Mesothelial cell of epicardium (in vitro differentiated cells): ENCODE data around the gene THRB. TPM values are rescaled to one million over a fixed set of nuclear protein-coding genes. Genes with fewer than 3 reads are reported as not detected.

Source experiments
- DNase-seq, 2 experiments: peaks; one replicate each; pipeline ENCODE4 v3.0.0; 2021; ENCODE audit warnings: low spot score in 2 of 2; ENCODE audit not compliant: unreplicated experiment in 2 of 2
- H3K27ac Mint-ChIP-seq: 2 replicates; pipeline ENCODE4 v1.8.0; 2021; ENCODE audit warnings: mixed read lengths
- H3K27me3 Mint-ChIP-seq: 2 replicates; pipeline ENCODE4 v1.8.0; 2021; ENCODE audit warnings: low read depth, mixed read lengths
- H3K36me3 Mint-ChIP-seq: 2 replicates; pipeline ENCODE4 v1.8.0; 2021; ENCODE audit warnings: mixed read lengths
- H3K4me1 Mint-ChIP-seq: 2 replicates; pipeline ENCODE4 v1.8.0; 2021; ENCODE audit warnings: mixed read lengths
- H3K4me3 Mint-ChIP-seq: 2 replicates; pipeline ENCODE4 v1.8.0; 2021; ENCODE audit warnings: mild to moderate bottlenecking, moderate library complexity, mixed read lengths
- H3K9me3 Mint-ChIP-seq: 2 replicates; pipeline ENCODE4 v1.8.0; 2021; ENCODE audit warnings: mixed read lengths
- total RNA-seq: library from RNA; stranded (reverse); gene quantifications from 3 replicates; pipeline ENCODE4 v1.2.1, GENCODE V29; 2021
- TF ChIP-seq, protein P1 (sequence below): fragments of 200-600 bp; sonication (generic); IDR thresholded peaks from one replicate; pipeline ENCODE4 v1.5.0; 2021; ENCODE audit warnings: antibody characterized with exemption; ENCODE audit not compliant: unreplicated experiment

Gene THRB
- total RNA-seq, 1 donor from 2014 or later, result 3.4 TPM

DNA sequence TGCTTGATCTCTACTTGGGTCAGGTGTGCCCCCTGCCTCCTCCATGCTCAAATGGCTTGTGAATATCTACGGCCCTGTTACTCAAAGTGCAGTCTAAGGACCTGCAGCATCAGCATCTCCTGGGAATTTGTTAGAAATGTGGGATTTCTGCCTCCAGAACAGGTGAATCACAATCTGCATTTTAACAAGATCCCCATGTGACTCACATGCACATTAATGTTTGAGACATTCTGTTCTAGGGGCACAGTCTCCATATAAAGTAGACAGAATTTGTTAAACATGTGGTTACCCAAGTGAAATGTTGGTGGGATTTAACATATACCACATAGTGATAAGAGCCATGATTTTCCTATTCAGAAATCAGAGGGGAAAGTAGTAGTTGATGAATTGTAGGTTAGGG lies 293.3 kb downstream of the THRB start:
- no peaks in the 10 kb centered on the region for H3K36me3 Mint-ChIP-seq

DNA sequence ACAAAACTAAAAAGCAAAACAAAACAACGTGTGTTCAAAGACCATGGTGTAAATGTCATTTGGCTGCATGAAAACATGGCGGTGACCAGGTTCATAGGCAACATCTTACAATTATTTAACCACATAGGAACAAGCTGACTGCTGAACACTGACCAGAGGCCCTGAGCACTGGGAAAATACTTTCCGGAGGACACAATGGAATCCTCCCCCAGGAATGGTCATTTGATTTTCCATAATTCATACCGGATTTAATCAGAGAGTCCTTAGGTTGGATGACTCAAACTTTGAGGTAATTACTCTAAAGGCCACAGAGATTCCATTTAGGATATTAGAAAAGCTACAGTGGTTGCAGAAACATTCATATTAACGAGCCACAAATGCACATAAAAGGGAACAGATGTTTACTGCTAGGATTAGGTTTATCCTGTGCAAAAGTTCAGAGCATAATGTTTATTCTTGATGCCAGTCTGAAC lies 294.8 kb downstream of the THRB start:
- H3K36me3 Mint-ChIP-seq, result no peaks in the 10 kb centered on the region
- peaks cover 14% of the 10 kb centered on the region for H3K4me1 Mint-ChIP-seq
- peaks cover 10% of the 10 kb centered on the region for H3K9me3 Mint-ChIP-seq
- H3K27me3 Mint-ChIP-seq, result peaks cover 28% of the 10 kb centered on the region
- no peak for DNase-seq
- H3K4me3 Mint-ChIP-seq, result no peak overlapping the region
- TF ChIP-seq, protein P1, sequence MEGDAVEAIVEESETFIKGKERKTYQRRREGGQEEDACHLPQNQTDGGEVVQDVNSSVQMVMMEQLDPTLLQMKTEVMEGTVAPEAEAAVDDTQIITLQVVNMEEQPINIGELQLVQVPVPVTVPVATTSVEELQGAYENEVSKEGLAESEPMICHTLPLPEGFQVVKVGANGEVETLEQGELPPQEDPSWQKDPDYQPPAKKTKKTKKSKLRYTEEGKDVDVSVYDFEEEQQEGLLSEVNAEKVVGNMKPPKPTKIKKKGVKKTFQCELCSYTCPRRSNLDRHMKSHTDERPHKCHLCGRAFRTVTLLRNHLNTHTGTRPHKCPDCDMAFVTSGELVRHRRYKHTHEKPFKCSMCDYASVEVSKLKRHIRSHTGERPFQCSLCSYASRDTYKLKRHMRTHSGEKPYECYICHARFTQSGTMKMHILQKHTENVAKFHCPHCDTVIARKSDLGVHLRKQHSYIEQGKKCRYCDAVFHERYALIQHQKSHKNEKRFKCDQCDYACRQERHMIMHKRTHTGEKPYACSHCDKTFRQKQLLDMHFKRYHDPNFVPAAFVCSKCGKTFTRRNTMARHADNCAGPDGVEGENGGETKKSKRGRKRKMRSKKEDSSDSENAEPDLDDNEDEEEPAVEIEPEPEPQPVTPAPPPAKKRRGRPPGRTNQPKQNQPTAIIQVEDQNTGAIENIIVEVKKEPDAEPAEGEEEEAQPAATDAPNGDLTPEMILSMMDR, result no peak
- no peak overlapping the region for H3K27ac Mint-ChIP-seq

More for the DNA sequence above, 293.3 kb downstream of the THRB start:
- DNase-seq, result no peak
- H3K27ac Mint-ChIP-seq, result no peak overlapping the region
- H3K27me3 Mint-ChIP-seq, result peaks cover 27% of the 10 kb centered on the region
- H3K4me3 Mint-ChIP-seq, result no peak overlapping the region
- TF ChIP-seq, protein P1, result no peak
- peaks cover 14% of the 10 kb centered on the region for H3K4me1 Mint-ChIP-seq
- peaks cover 12% of the 10 kb centered on the region for H3K9me3 Mint-ChIP-seq

DNA sequence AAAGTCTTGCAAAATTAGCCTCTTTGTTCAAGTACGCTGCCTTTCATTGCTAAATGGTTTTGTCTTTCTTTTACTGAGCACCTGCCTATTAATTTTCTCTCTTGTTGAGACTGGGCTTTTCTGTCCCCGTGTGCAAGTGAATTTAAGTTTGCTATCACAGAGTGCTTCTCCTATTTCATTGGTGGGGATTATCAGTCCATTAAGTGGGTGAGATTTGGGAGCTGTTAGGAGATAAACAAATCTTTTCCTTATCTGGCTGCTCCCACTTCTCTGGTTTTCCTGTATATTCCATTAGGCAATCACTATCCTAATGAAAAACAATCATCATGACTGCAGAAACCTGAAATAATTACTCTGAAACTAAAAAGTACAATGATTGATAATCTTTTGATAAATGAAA lies 295.4 kb downstream of the THRB start:
- Mint-ChIP-seq H3K36me3 (no peaks in the 10 kb centered on the region), H3K27me3 (peaks cover 30% of the 10 kb centered on the region), H3K9me3 (peaks cover 5% of the 10 kb centered on the region), H3K4me3 (no peak overlapping the region), H3K27ac (no peak overlapping the region), H3K4me1 (peaks cover 14% of the 10 kb centered on the region)
- no peak for DNase-seq
- TF ChIP-seq, protein P1, result no peak

DNA sequence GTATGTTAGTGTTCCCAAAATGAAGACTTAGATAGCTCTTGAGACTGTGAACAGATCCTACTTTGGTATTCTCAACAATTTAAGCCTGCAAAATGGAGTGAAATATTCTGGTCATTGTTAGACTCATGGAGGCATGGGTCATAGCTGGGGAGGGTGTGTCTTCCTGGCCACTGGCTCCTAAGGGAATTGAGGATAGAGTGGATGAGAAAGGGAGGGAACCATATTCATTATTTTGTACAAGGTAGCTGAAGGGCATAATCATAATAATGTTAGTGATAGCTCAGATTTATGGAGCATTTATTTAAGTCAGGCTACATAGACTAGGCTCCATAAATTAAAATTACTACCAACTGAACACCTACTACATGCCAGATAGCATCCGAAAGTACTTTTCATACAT lies 295.9 kb downstream of the THRB start:
- H3K27me3 Mint-ChIP-seq, result peaks cover 31% of the 10 kb centered on the region
- TF ChIP-seq, protein P1, result no peak
- no peaks in the 10 kb centered on the region for H3K36me3 Mint-ChIP-seq
- H3K4me1 Mint-ChIP-seq, result peaks cover 14% of the 10 kb centered on the region
- no peak overlapping the region for H3K4me3 Mint-ChIP-seq
- DNase-seq, result no peak
- no peak overlapping the region for H3K27ac Mint-ChIP-seq
- peaks cover 3% of the 10 kb centered on the region for H3K9me3 Mint-ChIP-seq

DNA sequence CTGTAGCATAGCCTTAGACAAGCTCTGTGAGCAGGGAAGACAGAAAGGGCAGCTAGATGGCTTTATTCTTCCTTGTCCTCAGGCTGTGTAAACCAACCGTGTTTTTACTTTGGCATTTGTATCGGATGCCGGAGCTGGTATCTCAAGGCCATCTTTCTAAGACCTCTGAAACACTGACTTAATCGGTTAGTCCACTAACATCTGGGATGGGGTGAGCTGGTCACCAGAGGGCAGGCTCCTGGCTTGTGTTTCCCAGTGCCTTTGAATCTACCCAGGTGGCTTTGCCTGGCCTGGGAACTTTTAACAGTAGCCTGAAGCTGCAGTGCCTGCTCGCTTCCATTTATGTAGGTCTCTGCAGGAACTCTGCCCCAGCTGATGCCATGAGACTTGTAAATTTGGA lies 296.8 kb downstream of the THRB start:
- H3K27me3 Mint-ChIP-seq, result peaks cover 35% of the 10 kb centered on the region
- H3K36me3 Mint-ChIP-seq, result no peaks in the 10 kb centered on the region
- no peaks in the 10 kb centered on the region for H3K9me3 Mint-ChIP-seq
- TF ChIP-seq, protein P1, result no peak
- no peak for DNase-seq
- no peak overlapping the region for H3K4me3 Mint-ChIP-seq
- H3K27ac Mint-ChIP-seq, result no peak overlapping the region
- H3K4me1 Mint-ChIP-seq, result peaks cover 14% of the 10 kb centered on the region

DNA sequence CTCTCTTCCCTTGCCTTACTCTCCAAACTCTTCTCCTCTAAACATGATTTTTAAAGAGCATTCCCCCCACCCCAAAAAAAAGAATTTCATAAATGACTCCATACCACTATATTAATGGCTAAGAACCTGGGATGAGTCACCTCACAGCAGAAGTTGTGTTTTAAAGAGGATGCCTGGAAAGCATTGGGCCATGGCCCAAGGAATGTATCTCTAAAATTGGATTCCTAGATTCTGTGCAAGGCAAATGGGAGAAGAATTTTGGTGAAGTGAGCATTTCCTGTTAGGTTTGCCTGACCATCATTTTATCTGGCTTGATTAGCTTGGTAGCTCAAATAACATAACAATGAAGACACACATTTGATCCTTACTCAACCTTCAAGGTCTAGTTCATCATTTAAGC lies 298.1 kb downstream of the THRB start:
- TF ChIP-seq, protein P1, result no peak
- Mint-ChIP-seq H3K4me1 (peaks cover 14% of the 10 kb centered on the region), H3K27me3 (peaks cover 37% of the 10 kb centered on the region), H3K4me3 (no peak overlapping the region), H3K9me3 (no peaks in the 10 kb centered on the region), H3K27ac (no peak overlapping the region), H3K36me3 (no peaks in the 10 kb centered on the region)
- DNase-seq, result no peak
